ENCODE results near the gene PDZD2.

Gene PDZD2

GRCh38 chr5:32024751-32025150 is 385.8 kb downstream of the PDZD2 start:
- TF ChIP-seq CTCF (IDR thresholded peaks at IDR 0.05) (no peak), ZFX (IDR thresholded peaks at IDR 0.05; ENCODE audit: borderline replicate concordance) (no peak)
- no peak overlapping the region for H3K27ac ChIP-seq

GRCh38 chr5:32027093-32027716 is 388.3 kb downstream of the PDZD2 start:
- no peak for TF ChIP-seq ZFX (IDR thresholded peaks at IDR 0.05; ENCODE audit: borderline replicate concordance)
- no peak for TF ChIP-seq CTCF (IDR thresholded peaks at IDR 0.05)
- no peak overlapping the region for H3K27ac ChIP-seq

GRCh38 chr5:32027717-32028458 is 389.0 kb downstream of the PDZD2 start:
- TF ChIP-seq CTCF (IDR thresholded peaks at IDR 0.05) = no peak
- no peak for TF ChIP-seq ZFX (IDR thresholded peaks at IDR 0.05; ENCODE audit: borderline replicate concordance)
- no peak overlapping the region for H3K27ac ChIP-seq

GRCh38 chr5:32029261-32029660 is 390.3 kb downstream of the PDZD2 start:
- TF ChIP-seq CTCF (IDR thresholded peaks at IDR 0.05) (no peak), ZFX (IDR thresholded peaks at IDR 0.05; ENCODE audit: borderline replicate concordance) (no peak)
- no peak overlapping the region for H3K27ac ChIP-seq

- no peak overlapping the region for H3K27ac ChIP-seq
- TF ChIP-seq CTCF (IDR thresholded peaks at IDR 0.05) (no peak), ZFX (IDR thresholded peaks at IDR 0.05; ENCODE audit: borderline replicate concordance) (no peak)
Measured at GRCh38 chr5:32029781-32030180, 390.9 kb downstream of the PDZD2 start.

- TF ChIP-seq CTCF (IDR thresholded peaks at IDR 0.05) (no peak), ZFX (IDR thresholded peaks at IDR 0.05; ENCODE audit: borderline replicate concordance) (no peak)
- H3K27ac ChIP-seq = no peak overlapping the region
Measured at GRCh38 chr5:32030222-32030621, 391.3 kb downstream of the PDZD2 start.

- H3K27ac ChIP-seq = no peak overlapping the region
- TF ChIP-seq ZFX (IDR thresholded peaks at IDR 0.05; ENCODE audit: borderline replicate concordance) (no peak), CTCF (IDR thresholded peaks at IDR 0.05) (no peak)
Measured at GRCh38 chr5:32030686-32031085, 391.8 kb downstream of the PDZD2 start.

Measured in 22Rv1 (cell line).